A549 treated with RU486 at 1 μM for 4 hours (cell line): ENCODE data around the gene CFLAR. TPM values are rescaled to one million over a fixed set of nuclear protein-coding genes. Genes with fewer than 3 reads are reported as not detected.

Experiments used
- total RNA-seq: library from RNA; stranded (reverse); fragments of 200-300 nt; extraction: Qiagen RNA extraction; gene quantifications from 5 replicates; pipeline ENCODE4 v1.2.3, GENCODE V29; 2022; ENCODE audit warnings: low read depth

CFLAR gene
- 70.8 to 82.4 TPM (median 78.8 TPM) in 5 replicates for total RNA-seq

DNA sequence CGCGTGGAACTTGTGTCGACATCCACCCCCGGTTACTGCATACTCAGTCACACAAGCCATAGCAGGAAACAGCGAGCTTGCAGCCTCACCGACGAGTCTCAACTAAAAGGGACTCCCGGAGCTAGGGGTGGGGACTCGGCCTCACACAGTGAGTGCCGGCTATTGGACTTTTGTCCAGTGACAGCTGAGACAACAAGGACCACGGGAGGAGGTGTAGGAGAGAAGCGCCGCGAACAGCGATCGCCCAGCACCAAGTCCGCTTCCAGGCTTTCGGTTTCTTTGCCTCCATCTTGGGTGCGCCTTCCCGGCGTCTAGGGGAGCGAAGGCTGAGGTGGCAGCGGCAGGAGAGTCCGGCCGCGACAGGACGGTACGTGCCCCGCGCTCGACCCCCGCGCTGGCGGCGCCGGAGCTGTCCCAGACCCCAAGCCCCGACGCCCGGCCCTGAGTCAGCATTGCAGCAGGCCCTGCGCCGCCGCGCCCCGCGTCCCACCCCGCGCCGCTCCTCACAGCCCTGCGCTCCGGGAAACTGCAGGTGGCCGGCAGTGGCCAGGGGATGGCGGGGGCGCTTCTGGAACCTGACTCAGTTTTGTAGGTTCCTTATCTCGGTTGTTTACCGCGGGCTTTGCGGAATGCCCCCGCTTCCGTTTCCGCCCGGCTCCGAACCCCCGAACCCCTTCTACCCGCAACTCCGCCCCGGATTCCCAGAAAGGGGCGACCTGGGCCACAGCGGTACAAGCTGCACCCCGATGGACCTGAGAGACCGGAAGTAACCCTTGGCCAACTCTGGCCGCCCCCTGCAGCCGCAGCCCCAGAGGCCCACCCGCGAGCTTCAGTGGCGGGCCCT, at the start of gene CFLAR:
TSS of gene CFLAR (plus strand) at position 50 of the 844 bp plus-strand sequence. CDS start 13,702 bp downstream, outside the sequence.

GRCh38 chr2:201071479-201072200, 44.3 kb upstream of the CFLAR start, which contains the start of the genes HYCC2 and NDUFB3:
HYCC2 (minus strand) TSS chr2:201071671; CDS start chr2:201024009, 47,662 bp downstream.
NDUFB3 (plus strand) TSS chr2:201072001; CDS start chr2:201078883, 6,882 bp downstream.

DNA sequence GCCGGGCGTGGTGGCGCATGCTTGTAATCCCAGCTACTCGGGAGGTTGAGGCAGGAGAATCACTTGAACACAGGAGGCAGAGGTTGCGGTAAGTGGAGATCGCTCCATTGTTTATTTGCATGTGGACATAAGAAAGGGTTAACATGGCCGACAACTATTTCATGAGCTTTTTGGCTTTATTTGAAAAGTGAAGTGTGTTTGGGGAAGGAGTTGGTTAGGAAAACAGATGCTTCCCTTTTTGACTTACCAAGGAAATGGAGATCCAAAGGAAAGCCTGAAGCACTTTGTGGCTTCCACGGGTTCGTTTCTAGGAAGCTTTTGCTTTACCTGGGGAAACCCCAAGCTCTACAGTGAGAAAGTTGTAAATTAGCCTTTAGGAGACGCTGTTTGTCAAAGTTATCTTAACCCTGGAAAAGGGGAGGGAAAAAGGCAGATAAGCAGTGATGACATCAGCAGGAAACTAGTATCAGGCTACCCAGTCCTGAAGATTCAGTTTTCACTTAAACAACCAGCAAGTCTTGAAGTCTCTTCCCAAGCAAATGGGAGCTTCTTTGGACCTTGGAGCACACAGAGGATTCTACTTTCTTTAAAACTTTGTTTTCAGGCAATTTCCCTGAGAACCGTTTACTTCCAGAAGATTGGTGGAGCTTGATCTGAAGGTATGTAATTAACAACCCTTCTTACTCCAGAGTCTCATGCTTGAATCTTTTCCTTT, 66.8 kb downstream of the CFLAR start, which contains the start of gene CASP10:
TSS of gene CASP10 (plus strand) at position 492 of the 715 bp plus-strand sequence. CDS start 2,637 bp downstream, outside the sequence.

Other genes with a start within 250 kb of the CFLAR start
- 19.2 to 25.8 TPM (median 24.4 TPM) in 5 replicates for gene PPIL3, start 227.1 kb upstream of the CFLAR start, total RNA-seq
- 37.9 to 44.1 TPM (median 41.3 TPM) in 5 replicates for gene NIF3L1, start 226.8 kb upstream of the CFLAR start, total RNA-seq
- 12.5 to 18.1 TPM (median 14.1 TPM) in 5 replicates for gene ORC2, start 152.5 kb upstream of the CFLAR start, total RNA-seq
- 1.5 to 4.8 TPM (median 4.3 TPM) in 5 replicates for gene HYCC2, start 44.5 kb upstream of the CFLAR start, total RNA-seq
- 125 to 180 TPM (median 128 TPM) in 5 replicates for gene NDUFB3, start 44.2 kb upstream of the CFLAR start, total RNA-seq
- 1.5 to 3.2 TPM (median 2.1 TPM) in 5 replicates for gene CASP10, start 67.0 kb downstream of the CFLAR start, total RNA-seq
- 34.3 to 40.4 TPM (median 36.8 TPM) in 5 replicates for gene CASP8, start 144.4 kb downstream of the CFLAR start, total RNA-seq
- gene FLACC1, start 241.2 kb downstream of the CFLAR start, total RNA-seq = 0.20 to 0.32 TPM in 2 of 5 replicates, not detected in the others